AG04450 (cell line): ENCODE measurements around the gene C12orf43. TPM values are rescaled to one million over a fixed set of nuclear protein-coding genes. Genes with fewer than 3 reads are reported as not detected.

ENCODE experiments used
- CTCF ChIA-PET: fragments of 300-600, 350-600 bp; formaldehyde crosslinking; extraction: SDS; loops from one replicate; lab custom pipeline; 2022; ENCODE audit warnings: antibody characterized with exemption, inconsistent platforms; lab: Charles Lee
- POLR2A ChIA-PET: fragments of 350-600 bp; formaldehyde crosslinking; extraction: SDS; loops from one replicate; lab custom pipeline; 2021; ENCODE audit warnings: antibody characterized with exemption, inconsistent platforms; lab: Yijun Ruan, JAX
- DNase-seq: peaks from one replicate; pipeline ENCODE4 v3.0.0-alpha.2; 2011; ENCODE audit warnings: low read depth, low spot score
- H3K27ac ChIP-seq: one replicate; pipeline ENCODE4 v1.5.1; 2012; ENCODE audit warnings: low read depth, low read length, control low read depth
- H3K27me3 ChIP-seq: one replicate; pipeline ENCODE4 v1.6.0; 2012; ENCODE audit warnings: low read length; ENCODE audit not compliant: control insufficient read depth, insufficient read depth
- H3K4me3 ChIP-seq: 2 replicates; pipeline ENCODE4 v1.5.1; 2011; ENCODE audit warnings: mild to moderate bottlenecking, low read depth, low read length, control low read depth
- H3K9me3 ChIP-seq: 2 replicates; pipeline ENCODE4 v1.5.1; 2012; ENCODE audit warnings: low read length; ENCODE audit not compliant: control insufficient read depth, insufficient read depth
- polyA plus RNA-seq: library from polyadenylated mRNA; depleted of rRNA; stranded (reverse); fragments of >200 nt; gene quantifications from 2 replicates; pipeline ENCODE4 v1.2.3, GENCODE V29; 2011
- TF ChIP-seq, protein P1 (sequence below): IDR thresholded peaks from 2 replicates; pipeline ENCODE4 v1.5.1; 2011; ENCODE audit warnings: low read depth, low read length, control low read depth, inconsistent platforms

The C12orf43 gene
- polyA plus RNA-seq, 1 experiment: 13.6 TPM

DNA sequence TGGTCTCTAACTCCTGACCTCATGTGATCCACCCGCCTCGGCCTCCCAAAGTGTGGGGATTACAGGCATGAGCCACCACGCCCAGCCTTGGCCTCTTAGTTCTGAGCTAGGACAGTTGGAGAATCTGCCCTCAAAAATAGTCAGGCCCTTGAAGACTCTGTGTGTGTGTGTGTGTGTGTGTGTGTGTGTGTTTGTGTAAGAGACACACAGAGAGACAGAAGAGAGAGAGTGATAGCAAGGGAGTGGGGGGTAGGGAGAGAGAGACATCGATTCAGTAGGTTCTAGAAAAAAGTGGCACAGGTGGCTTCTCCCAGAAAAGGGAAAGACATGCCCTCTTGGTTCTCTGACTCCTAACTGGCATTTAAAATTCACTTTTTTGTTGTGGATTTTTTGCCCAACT lies 32.5 kb downstream of the C12orf43 start:
- POLR2A ChIA-PET: no interaction called here
- Histone ChIP-seq H3K4me3 (no peak overlapping the region), H3K27me3 (peaks cover 2% of the 10 kb centered on the region), H3K27ac (no peak overlapping the region), H3K9me3 (no peaks in the 10 kb centered on the region)
- CTCF ChIA-PET: no interaction called here
- TF ChIP-seq, protein P1, sequence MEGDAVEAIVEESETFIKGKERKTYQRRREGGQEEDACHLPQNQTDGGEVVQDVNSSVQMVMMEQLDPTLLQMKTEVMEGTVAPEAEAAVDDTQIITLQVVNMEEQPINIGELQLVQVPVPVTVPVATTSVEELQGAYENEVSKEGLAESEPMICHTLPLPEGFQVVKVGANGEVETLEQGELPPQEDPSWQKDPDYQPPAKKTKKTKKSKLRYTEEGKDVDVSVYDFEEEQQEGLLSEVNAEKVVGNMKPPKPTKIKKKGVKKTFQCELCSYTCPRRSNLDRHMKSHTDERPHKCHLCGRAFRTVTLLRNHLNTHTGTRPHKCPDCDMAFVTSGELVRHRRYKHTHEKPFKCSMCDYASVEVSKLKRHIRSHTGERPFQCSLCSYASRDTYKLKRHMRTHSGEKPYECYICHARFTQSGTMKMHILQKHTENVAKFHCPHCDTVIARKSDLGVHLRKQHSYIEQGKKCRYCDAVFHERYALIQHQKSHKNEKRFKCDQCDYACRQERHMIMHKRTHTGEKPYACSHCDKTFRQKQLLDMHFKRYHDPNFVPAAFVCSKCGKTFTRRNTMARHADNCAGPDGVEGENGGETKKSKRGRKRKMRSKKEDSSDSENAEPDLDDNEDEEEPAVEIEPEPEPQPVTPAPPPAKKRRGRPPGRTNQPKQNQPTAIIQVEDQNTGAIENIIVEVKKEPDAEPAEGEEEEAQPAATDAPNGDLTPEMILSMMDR: no peak
- DNase-seq: no peak

DNA sequence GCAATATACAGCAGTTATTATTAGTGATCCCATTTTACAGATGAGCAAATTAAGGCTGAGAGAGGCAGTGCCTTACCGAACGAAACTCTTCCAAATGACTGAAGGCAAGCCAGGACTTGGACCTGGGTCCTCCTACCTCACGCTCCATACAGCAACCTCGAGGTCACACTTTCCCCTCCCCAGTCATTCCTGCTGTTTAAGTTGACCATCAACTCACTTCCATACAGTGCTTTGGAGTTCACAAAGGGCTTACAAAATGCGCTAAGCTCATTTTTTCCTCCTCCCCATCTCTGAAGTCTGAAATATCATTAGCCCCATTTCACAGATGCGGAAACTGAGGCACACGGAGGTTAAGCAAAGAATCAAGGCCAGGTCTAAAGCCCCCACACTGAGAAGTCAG lies 33.6 kb downstream of the C12orf43 start:
- CTCF ChIA-PET: interaction anchor here (0.6 to 3.4 kb wide), 3 partner anchors 11 to 336 kb away, joined by 3 to 15 read pairs (median 3); no protein-coding TSS in a partner anchor

DNA sequence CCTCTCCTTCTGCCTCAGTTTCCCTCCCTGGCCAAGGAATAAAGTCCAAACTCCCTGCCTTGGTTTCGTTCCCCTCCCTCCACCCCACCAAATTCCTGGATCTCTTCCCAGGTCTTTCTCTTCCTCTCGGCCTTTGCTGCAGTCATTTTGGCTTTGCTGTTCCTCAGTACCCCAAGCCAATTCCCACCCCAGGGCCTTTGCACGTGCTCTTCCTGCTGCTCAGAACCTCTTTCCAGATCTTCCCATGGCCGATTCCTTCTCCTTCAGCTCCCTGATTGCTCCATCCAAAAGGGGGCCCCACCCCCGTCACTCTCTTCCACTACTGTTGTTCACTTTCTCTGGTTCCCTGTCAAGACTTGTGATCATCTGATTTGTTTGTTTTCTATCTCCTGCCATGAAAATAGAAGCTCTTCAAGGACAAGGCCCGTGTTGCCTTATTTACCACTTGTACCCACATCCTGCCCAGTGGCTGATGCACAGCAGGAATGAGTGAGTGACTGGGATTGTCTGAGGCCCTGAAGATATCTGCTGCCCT lies 34.8 kb downstream of the C12orf43 start:
- Histone ChIP-seq H3K27ac (no peak overlapping the region), H3K9me3 (no peaks in the 10 kb centered on the region), H3K4me3 (no peak overlapping the region), H3K27me3 (peaks cover 2% of the 10 kb centered on the region)
- ChIA-PET POLR2A (no interaction called here), CTCF (interaction anchor here (1.1 to 3.4 kb wide), 2 partner anchors 10 to 335 kb away, joined by 3 to 15 read pairs; no protein-coding TSS in a partner anchor)
- TF ChIP-seq, protein P1: no peak
- DNase-seq: no peak

More for the DNA sequence above, 33.6 kb downstream of the C12orf43 start:
- Histone ChIP-seq H3K4me3 (no peak overlapping the region), H3K27ac (no peak overlapping the region), H3K27me3 (peaks cover 2% of the 10 kb centered on the region), H3K9me3 (no peaks in the 10 kb centered on the region)
- TF ChIP-seq, protein P1: no peak
- POLR2A ChIA-PET: no interaction called here
- no peak for DNase-seq

DNA sequence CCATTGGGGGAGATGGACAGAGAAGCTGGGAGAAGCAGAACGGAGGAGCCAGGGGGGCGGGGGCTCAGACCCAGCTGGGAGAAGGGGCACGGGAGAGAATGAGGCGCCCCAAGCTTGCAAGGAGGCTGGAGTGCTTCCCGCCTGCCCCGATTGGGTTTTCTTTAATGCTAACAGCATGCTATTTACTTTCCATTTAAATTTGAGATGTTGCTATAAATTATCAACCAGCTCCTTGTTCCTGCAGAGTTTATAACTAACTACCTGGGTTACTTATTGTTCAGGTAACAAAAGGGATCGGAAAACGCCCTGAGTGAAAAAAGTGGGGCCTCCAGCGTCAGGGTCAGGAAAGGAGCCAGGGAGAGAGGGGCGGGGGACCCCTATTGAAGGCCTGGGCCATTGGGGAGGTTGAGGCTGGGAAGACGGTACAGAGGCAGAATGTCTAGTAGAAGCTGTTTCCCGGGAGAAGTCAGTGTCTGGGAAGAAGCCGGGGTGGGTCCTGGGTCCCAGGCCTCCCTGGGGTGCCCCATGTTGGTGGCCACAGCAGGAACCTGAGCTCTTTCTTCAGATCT lies 35.4 kb downstream of the C12orf43 start:
- TF ChIP-seq, protein P1: no peak
- Histone ChIP-seq H3K4me3 (no peak overlapping the region), H3K27ac (no peak overlapping the region), H3K9me3 (no peaks in the 10 kb centered on the region), H3K27me3 (peaks cover 2% of the 10 kb centered on the region)
- POLR2A ChIA-PET: no interaction called here
- CTCF ChIA-PET: interaction anchor here (0.6 to 3.4 kb wide), 2 partner anchors 9 to 42 kb away, joined by 3 to 15 read pairs; no protein-coding TSS in a partner anchor
- DNase-seq: no peak
